Body of pancreas (tissue), 4 donors: Measurements from ENCODE around the gene COX4I1. TPM values are rescaled to one million over a fixed set of nuclear protein-coding genes. Genes with fewer than 3 reads are reported as not detected.

Experiments
- ATAC-seq: fragments of 150-250 bp; one replicate; pipeline ENCODE4 v1.9.1; 2016
- DNase-seq, 4 donors: peaks; one replicate each; pipeline ENCODE4 v3.0.0-alpha.2; 2019
- H3K27ac ChIP-seq, 4 donors: fragments of 200-600 bp; sonication (generic); 1 replicate in 3 of 4; 2 replicates in 1 of 4; pipeline versions ENCODE4 v1.5.1 to v1.6.1; 2016 to 2019; ENCODE audit warnings: mild to moderate bottlenecking in 1 of 4, mixed read lengths in 1 of 4, moderate library complexity in 1 of 4
- H3K27me3 ChIP-seq, 2 donors: fragments of 200-600 bp; sonication (generic); one replicate each; pipeline ENCODE4 v1.6.0; 2016; ENCODE audit warnings: mild to moderate bottlenecking in 1 of 2
- H3K36me3 ChIP-seq, 2 donors: fragments of 200-600 bp; sonication (generic); replicated peaks in 1 of 2; 2 replicates each; pipeline ENCODE4 v1.5.1; 2016; ENCODE audit warnings: low read depth in 2 of 2; ENCODE audit not compliant: insufficient read depth in 1 of 2
- H3K4me1 ChIP-seq: fragments of 200-600 bp; sonication (generic); one replicate; pipeline ENCODE4 v1.6.0; 2016
- H3K4me3 ChIP-seq, 2 donors: fragments of 200-600 bp; sonication (generic); 1 replicate in 1 of 2; 2 replicates in 1 of 2; pipeline ENCODE4 v1.5.1; 2016 to 2019
- H3K9me3 ChIP-seq, 3 donors: fragments of 200-600 bp; sonication (generic); 1 replicate in 2 of 3; 2 replicates in 1 of 3; pipeline ENCODE4 v1.5.1; 2016
- CTCF ChIP-seq, 7 experiments: fragments of 450-650 bp in 4 of 7; fragments of 200-600 bp in 3 of 7; sonication (generic) in 3 of 7; IDR thresholded peaks; one replicate each; pipeline ENCODE4 v1.5.1; 2016 to 2019; ENCODE audit warnings: antibody characterized with exemption in 7 of 7
- POLR2A ChIP-seq, 3 donors: fragments of 450-650 bp; IDR thresholded peaks; one replicate each; pipeline ENCODE4 v1.6.1; 2016; ENCODE audit warnings: antibody characterized with exemption in 3 of 3, mild to moderate bottlenecking in 2 of 3
- WGBS, 2 donors: methylation state at CpG; one replicate each; pipeline ENCODE4 v1.1.5; 2017; 5-methylcytosine and 5-hydroxymethylcytosine counted together
- intact Hi-C: fragments of 100-400 bp; cut with DNase I; formaldehyde crosslinking; loops from one replicate; pipeline ENCODE4 v1.15.1; 2023
- total RNA-seq, 2 donors: library from RNA; depleted of rRNA; stranded (reverse); fragments of >200 nt; gene quantifications; one replicate each; pipeline ENCODE4 v1.1.0, GENCODE V29; 2016

Gene COX4I1
- total RNA-seq, 2 donors from 2014 or later = 259 to 291 TPM

GRCh38 chr16:85844169-85844481, 44.6 kb downstream of the COX4I1 start:
- no peaks in the 10 kb centered on the region for H3K9me3 ChIP-seq
- H3K36me3 ChIP-seq = no peaks in the 10 kb centered on the region
- no peaks in the 10 kb centered on the region for H3K4me1 ChIP-seq
- DNase-seq (no peak), ATAC-seq (no peak)
- peaks cover 0 to 5% of the 10 kb centered on the region in 2 donors for H3K27me3 ChIP-seq
- H3K27ac ChIP-seq = no peak overlapping the region
- intact Hi-C loops = no loop called here
- H3K4me3 ChIP-seq = no peak overlapping the region
- TF ChIP-seq POLR2A (IDR thresholded peaks at IDR 0.05) (no peak), CTCF (IDR thresholded peaks at IDR 0.05) (no peak)

GRCh38 chr16:85844786-85845185, 45.3 kb downstream of the COX4I1 start:
- Histone ChIP-seq H3K4me1 (no peaks in the 10 kb centered on the region), H3K27me3 (peaks cover 0 to 5% of the 10 kb centered on the region in 2 donors), H3K36me3 (no peaks in the 10 kb centered on the region), H3K9me3 (no peaks in the 10 kb centered on the region), H3K27ac (no peak overlapping the region), H3K4me3 (no peak overlapping the region)
- intact Hi-C loops = no loop called here
- WGBS, 2 donors = 5 to 7% methylated on average over 15 of the region's 15 CpGs
- TF ChIP-seq CTCF (IDR thresholded peaks at IDR 0.05) (no peak), POLR2A (IDR thresholded peaks at IDR 0.05) (no peak)
- no peak for DNase-seq
- no peak for ATAC-seq

- intact Hi-C loops = no loop called here
- no peak overlapping the region for H3K4me3 ChIP-seq
- H3K9me3 ChIP-seq = no peaks in the 10 kb centered on the region
- WGBS, 2 donors = 62 to 73% methylated on average over 20 of the region's 20 CpGs
- ATAC-seq (no peak), DNase-seq (no peak)
- H3K27me3 ChIP-seq = peaks cover 0 to 5% of the 10 kb centered on the region in 2 donors
- no peak overlapping the region for H3K27ac ChIP-seq
- no peaks in the 10 kb centered on the region for H3K4me1 ChIP-seq
- TF ChIP-seq POLR2A (IDR thresholded peaks at IDR 0.05) (no peak), CTCF (IDR thresholded peaks at IDR 0.05) (no peak)
- no peaks in the 10 kb centered on the region for H3K36me3 ChIP-seq
Measured at GRCh38 chr16:85845266-85845665, 45.8 kb downstream of the COX4I1 start.

GRCh38 chr16:85846461-85846860, 47.0 kb downstream of the COX4I1 start:
- no peak for DNase-seq
- Histone ChIP-seq H3K27ac (no peak overlapping the region), H3K36me3 (no peaks in the 10 kb centered on the region), H3K27me3 (peaks cover 0 to 5% of the 10 kb centered on the region in 2 donors), H3K4me3 (no peak overlapping the region), H3K4me1 (no peaks in the 10 kb centered on the region), H3K9me3 (no peaks in the 10 kb centered on the region)
- WGBS, 2 donors = 72 to 81% methylated on average over 9 of the region's 9 CpGs
- no peak for ATAC-seq
- intact Hi-C loops = no loop called here
- TF ChIP-seq CTCF (IDR thresholded peaks at IDR 0.05) (no peak), POLR2A (IDR thresholded peaks at IDR 0.05) (no peak)

- DNase-seq = no peak
- Histone ChIP-seq H3K4me3 (no peak overlapping the region), H3K36me3 (no peaks in the 10 kb centered on the region), H3K4me1 (no peaks in the 10 kb centered on the region), H3K27me3 (peaks cover 0 to 5% of the 10 kb centered on the region in 2 donors), H3K27ac (no peak overlapping the region), H3K9me3 (no peaks in the 10 kb centered on the region)
- WGBS, 2 donors = 80 to 87% methylated on average over 15 of the region's 15 CpGs
- TF ChIP-seq POLR2A (IDR thresholded peaks at IDR 0.05) (no peak), CTCF (IDR thresholded peaks at IDR 0.05) (no peak)
- ATAC-seq = no peak
- intact Hi-C loops = no loop called here
Measured at GRCh38 chr16:85847036-85847435, 47.5 kb downstream of the COX4I1 start.
